WTC11 (cell line): ENCODE results near the gene BNC2. TPM values are rescaled to one million over a fixed set of nuclear protein-coding genes. Genes with fewer than 3 reads are reported as not detected.

ENCODE experiments used
- ATAC-seq: fragments of 200-7000 bp; cut with Tn5 transposase; 2 replicates; pipeline ENCODE4 v1.10.0; 2021; ENCODE audit warnings: mild to moderate bottlenecking, moderate library complexity
- CTCF ChIA-PET: fragments of 300-600 bp; sonication (Branson Sonifier 250); formaldehyde crosslinking; loops from one replicate; lab custom pipeline; 2021; ENCODE audit warnings: antibody characterized with exemption; lab: Charles Lee
- POLR2A ChIA-PET: fragments of 350-600 bp; sonication (Branson Sonifier 250); formaldehyde crosslinking; loops from one replicate; lab custom pipeline; 2021; ENCODE audit warnings: antibody characterized with exemption; lab: Charles Lee
- DNase-seq: peaks from one replicate; pipeline ENCODE4 v3.0.0; 2021; ENCODE audit warnings: low spot score
- H3K27ac Mint-ChIP-seq: 2 replicates; pipeline ENCODE4 v1.8.0; 2021; ENCODE audit warnings: mixed read lengths
- H3K27me3 Mint-ChIP-seq: 2 replicates; pipeline ENCODE4 v1.8.0; 2021; ENCODE audit warnings: low read depth, mild to moderate bottlenecking, moderate library complexity, mixed read lengths
- H3K36me3 Mint-ChIP-seq: 2 replicates; pipeline ENCODE4 v1.8.0; 2021; ENCODE audit warnings: mixed read lengths
- H3K4me1 Mint-ChIP-seq: 2 replicates; pipeline ENCODE4 v1.8.0; 2022; ENCODE audit warnings: mixed read lengths
- H3K4me3 Mint-ChIP-seq: 2 replicates; pipeline ENCODE4 v1.8.0; 2021; ENCODE audit warnings: mild to moderate bottlenecking, moderate library complexity, mixed read lengths
- H3K9me3 Mint-ChIP-seq: 2 replicates; pipeline ENCODE4 v1.8.0; 2021; ENCODE audit warnings: mixed read lengths
- ATF2 ChIP-seq: sonication (generic); formaldehyde crosslinking; IDR thresholded peaks from 2 replicates; pipeline ENCODE4 v1.8.1; 2022; ENCODE audit warnings: low read depth, missing genetic modification reagents, borderline replicate concordance
- ATF6 ChIP-seq: sonication (generic); formaldehyde crosslinking; IDR thresholded peaks from 2 replicates; pipeline ENCODE4 v1.8.1; 2023; ENCODE audit warnings: mild to moderate bottlenecking, missing genetic modification reagents
- E2F5 ChIP-seq: sonication (generic); formaldehyde crosslinking; IDR thresholded peaks from 2 replicates; pipeline ENCODE4 v1.8.1; 2022; ENCODE audit warnings: mild to moderate bottlenecking, moderate library complexity, missing genetic modification reagents
- ELF4 ChIP-seq: sonication (generic); formaldehyde crosslinking; IDR thresholded peaks from 2 replicates; pipeline ENCODE4 v1.8.1; 2022; ENCODE audit warnings: low read depth, mild to moderate bottlenecking, moderate library complexity, missing genetic modification reagents
- ERG ChIP-seq: fragments of 250-450 bp; sonication (Bioruptor Pico); IDR thresholded peaks from 2 replicates; pipeline ENCODE4 v1.8.0; 2021; ENCODE audit warnings: mild to moderate bottlenecking
- FOXJ3 ChIP-seq: sonication (generic); formaldehyde crosslinking; IDR thresholded peaks from 2 replicates; pipeline ENCODE4 v1.9.0; 2021; ENCODE audit warnings: missing genetic modification reagents, mild to moderate bottlenecking, borderline replicate concordance
- FOXP1 ChIP-seq: sonication (generic); formaldehyde crosslinking; IDR thresholded peaks from 2 replicates; pipeline ENCODE4 v1.8.0; 2022; ENCODE audit warnings: missing genetic modification reagents, mild to moderate bottlenecking, moderate library complexity, borderline replicate concordance
- IRF2 ChIP-seq: sonication (generic); formaldehyde crosslinking; IDR thresholded peaks from 2 replicates; pipeline ENCODE4 v1.8.0; 2022; ENCODE audit warnings: low read depth, missing genetic modification reagents, borderline replicate concordance
- MLX ChIP-seq: sonication (generic); formaldehyde crosslinking; IDR thresholded peaks from 2 replicates; pipeline ENCODE4 v1.8.1; 2023; ENCODE audit warnings: mild to moderate bottlenecking, missing genetic modification reagents, moderate library complexity
- NFYB ChIP-seq: sonication (generic); formaldehyde crosslinking; conservative IDR thresholded peaks from 2 replicates; pipeline ENCODE4 v1.8.0; 2022; ENCODE audit warnings: low read depth, missing genetic modification reagents
- RELA ChIP-seq: sonication (generic); formaldehyde crosslinking; IDR thresholded peaks from 2 replicates; pipeline ENCODE4 v1.8.1; 2022; ENCODE audit warnings: missing genetic modification reagents, mild to moderate bottlenecking, borderline replicate concordance
- SMAD4 ChIP-seq: sonication (generic); formaldehyde crosslinking; IDR thresholded peaks from 2 replicates; pipeline ENCODE4 v1.8.0; 2022; ENCODE audit warnings: mild to moderate bottlenecking, missing genetic modification reagents
- TCF7 ChIP-seq: sonication (generic); formaldehyde crosslinking; IDR thresholded peaks from 2 replicates; pipeline ENCODE4 v1.8.0; 2022; ENCODE audit warnings: mild to moderate bottlenecking, low read depth, missing genetic modification reagents, moderate library complexity
- ZBTB43 ChIP-seq: sonication (generic); formaldehyde crosslinking; IDR thresholded peaks from 2 replicates; pipeline ENCODE4 v1.8.1; 2023; ENCODE audit warnings: mild to moderate bottlenecking, missing genetic modification reagents
- ZNF121 ChIP-seq: sonication (generic); formaldehyde crosslinking; IDR thresholded peaks from 2 replicates; pipeline ENCODE4 v1.8.0; 2023; ENCODE audit warnings: missing genetic modification reagents
- ZNF232 ChIP-seq: sonication (generic); formaldehyde crosslinking; IDR thresholded peaks from 2 replicates; pipeline ENCODE4 v1.8.0; 2022; ENCODE audit warnings: mild to moderate bottlenecking, missing genetic modification reagents
- ZNF263 ChIP-seq: sonication (generic); formaldehyde crosslinking; IDR thresholded peaks from 2 replicates; pipeline ENCODE4 v1.8.1; 2022; ENCODE audit warnings: low read depth, mild to moderate bottlenecking, moderate library complexity, missing genetic modification reagents
- ZNF671 ChIP-seq: fragments of 250-450 bp; sonication (Bioruptor Pico); IDR thresholded peaks from 2 replicates; pipeline ENCODE4 v1.8.0; 2021; ENCODE audit warnings: mild to moderate bottlenecking
- total RNA-seq: library from RNA; stranded (reverse); gene quantifications from 3 replicates; pipeline ENCODE4 v1.2.3, GENCODE V29; 2021

BNC2 gene
- total RNA-seq, 1 experiment from 2014 or later, result 33.3 TPM

- POLR2A ChIA-PET, result interaction anchor here (0.6 kb wide), 1 partner anchor 174 kb away, joined by 3 read pairs; no protein-coding TSS in a partner anchor
- Mint-ChIP-seq H3K9me3 (no peaks in the 10 kb centered on the region), H3K36me3 (no peaks in the 10 kb centered on the region), H3K4me3 (no peak overlapping the region), H3K27ac (no peak overlapping the region), H3K4me1 (peaks cover 7% of the 10 kb centered on the region), H3K27me3 (no peaks in the 10 kb centered on the region)
- CTCF ChIA-PET, result no interaction called here
- DNase-seq (no peak), ATAC-seq (no peak)
- TF ChIP-seq ZNF263 (CRISPR knock-in tag), result no peak
- TF ChIP-seq ZNF232 (CRISPR knock-in tag), result no peak
- TF ChIP-seq MLX, result no peak
- no peak for TF ChIP-seq ERG (CRISPR knock-in tag)
- TF ChIP-seq RELA (CRISPR knock-in tag), result no peak
- no peak for TF ChIP-seq ZNF671 (CRISPR knock-in tag)
- TF ChIP-seq FOXJ3, result no peak
- no peak for TF ChIP-seq FOXP1
- TF ChIP-seq TCF7, result no peak
- no peak for TF ChIP-seq NFYB (CRISPR knock-in tag)
- TF ChIP-seq ZNF121 (CRISPR knock-in tag), result no peak
- no peak for TF ChIP-seq IRF2 (CRISPR knock-in tag)
- TF ChIP-seq SMAD4 (CRISPR knock-in tag), result no peak
- no peak for TF ChIP-seq E2F5
These were observed 309.3 kb downstream of the BNC2 start for GRCh38 chr9:16561121-16561520.

- Mint-ChIP-seq H3K9me3 (no peaks in the 10 kb centered on the region), H3K27me3 (no peaks in the 10 kb centered on the region), H3K36me3 (no peaks in the 10 kb centered on the region), H3K4me1 (peaks cover 8% of the 10 kb centered on the region), H3K27ac (no peak overlapping the region), H3K4me3 (no peak overlapping the region)
- POLR2A ChIA-PET, result no interaction called here
- TF ChIP-seq ELF4 (no peak), ATF6 (CRISPR knock-in tag) (no peak), ZBTB43 (no peak)
- CTCF ChIA-PET, result no interaction called here
- DNase-seq, result no peak
- no peak; the same call in 1 of the 2 replicates for ATAC-seq
These were observed 310.9 kb downstream of the BNC2 start for GRCh38 chr9:16559418-16560188.

- no peaks in the 10 kb centered on the region for H3K27me3 Mint-ChIP-seq
- peaks cover 27% of the 10 kb centered on the region for H3K4me1 Mint-ChIP-seq
These were observed 314.7 kb downstream of the BNC2 start for GRCh38 chr9:16555802-16556201.

More at GRCh38 chr9:16555802-16556201, 314.7 kb downstream of the BNC2 start:
- H3K9me3 Mint-ChIP-seq, result no peaks in the 10 kb centered on the region
- no peak overlapping the region for H3K4me3 Mint-ChIP-seq
- ChIA-PET CTCF (no interaction called here), POLR2A (no interaction called here)
- DNase-seq (no peak), ATAC-seq (no peak)
- TF ChIP-seq ZNF121 (CRISPR knock-in tag) (no peak), ATF2 (CRISPR knock-in tag) (no peak)
- peaks cover 5% of the 10 kb centered on the region; the same call in 1 of the 2 replicates for H3K36me3 Mint-ChIP-seq
- H3K27ac Mint-ChIP-seq, result no peak overlapping the region
